ENCODE results near the gene KAT6B.

- no peak for TF ChIP-seq ZSCAN4 (tag by site-specific recombination; IDR thresholded peaks at IDR 0.05)
- TF ChIP-seq CTCF (tag by site-specific recombination; IDR thresholded peaks at IDR 0.05) = no peak
- TF ChIP-seq ZNF660 (tag by site-specific recombination; IDR thresholded peaks at IDR 0.05) = no peak
- TF ChIP-seq KLF17 (tag by site-specific recombination; IDR thresholded peaks at IDR 0.05) = no peak
Measured at GRCh38 chr10:74784462-74784861, 41.9 kb upstream of the KAT6B start.

All from HEK293 (cell line).